EH (cell line): ENCODE data around the gene MANSC4.
"Not testable (repeated sequence)": the region's sequence is repeated elsewhere in the genome, so short reads cannot be mapped to it uniquely, and the experiment has no call there.

ENCODE experiments used
- DNase-seq: peaks from one replicate; pipeline ENCODE4 v3.0.0-alpha.2; 2015; ENCODE audit warnings: low read depth

MANSC4 gene

GRCh38 chr12:27751386-27752047 lies 28.5 kb downstream of the MANSC4 start:
- DNase-seq = no peak

- no peak for DNase-seq
Observed at GRCh38 chr12:27747111-27747820, 32.8 kb downstream of the MANSC4 start.

- DNase-seq = not testable (repeated sequence)
Observed at GRCh38 chr12:27745734-27746133, 34.3 kb downstream of the MANSC4 start.

DNA sequence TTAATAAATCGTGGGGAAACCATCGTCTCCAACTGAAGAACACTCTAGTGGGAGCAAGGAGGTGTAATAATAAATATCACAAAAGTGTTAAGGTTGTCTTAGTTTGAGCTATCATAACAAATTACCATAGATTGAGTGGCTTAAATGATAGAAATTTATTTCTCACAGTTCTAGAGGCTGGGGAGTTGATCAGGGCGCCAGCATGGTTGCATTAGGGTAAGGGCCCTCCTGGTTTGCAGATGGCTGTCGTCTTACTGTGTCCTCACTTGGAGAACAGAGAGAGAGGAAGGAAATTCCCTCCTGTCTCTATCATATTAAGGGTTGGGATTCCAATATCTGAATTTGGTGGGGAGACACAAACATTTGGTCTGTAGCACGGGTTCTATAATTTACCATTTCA lies 36.4 kb downstream of the MANSC4 start:
- no peak for DNase-seq

GRCh38 chr12:27734321-27734720 lies 45.7 kb downstream of the MANSC4 start:
- not testable (repeated sequence) for DNase-seq

GRCh38 chr12:27733791-27734190 lies 46.2 kb downstream of the MANSC4 start:
- no peak for DNase-seq

- peak; percentile 53 for DNase-seq
Observed at GRCh38 chr12:27733052-27733656, 46.9 kb downstream of the MANSC4 start.

DNA sequence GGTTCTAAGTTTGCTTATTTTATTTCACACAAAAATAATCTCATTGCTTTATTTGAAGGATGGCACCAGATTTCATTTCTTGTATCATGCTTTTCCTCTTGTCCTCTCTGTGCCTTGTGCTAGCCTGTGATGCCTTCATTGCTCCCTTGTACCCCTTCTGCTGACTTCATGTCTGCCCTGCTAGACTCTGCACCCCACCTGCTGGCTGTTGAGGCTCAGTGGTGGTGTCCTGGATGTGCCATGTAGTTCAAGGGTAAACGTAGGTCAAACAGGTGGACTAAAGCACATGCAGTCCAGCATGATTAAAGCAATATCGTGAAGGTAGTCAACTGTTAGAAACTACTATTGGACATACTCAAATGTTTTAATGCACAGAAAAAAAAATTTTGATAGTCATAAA lies 47.8 kb downstream of the MANSC4 start:
- DNase-seq = no peak

DNA sequence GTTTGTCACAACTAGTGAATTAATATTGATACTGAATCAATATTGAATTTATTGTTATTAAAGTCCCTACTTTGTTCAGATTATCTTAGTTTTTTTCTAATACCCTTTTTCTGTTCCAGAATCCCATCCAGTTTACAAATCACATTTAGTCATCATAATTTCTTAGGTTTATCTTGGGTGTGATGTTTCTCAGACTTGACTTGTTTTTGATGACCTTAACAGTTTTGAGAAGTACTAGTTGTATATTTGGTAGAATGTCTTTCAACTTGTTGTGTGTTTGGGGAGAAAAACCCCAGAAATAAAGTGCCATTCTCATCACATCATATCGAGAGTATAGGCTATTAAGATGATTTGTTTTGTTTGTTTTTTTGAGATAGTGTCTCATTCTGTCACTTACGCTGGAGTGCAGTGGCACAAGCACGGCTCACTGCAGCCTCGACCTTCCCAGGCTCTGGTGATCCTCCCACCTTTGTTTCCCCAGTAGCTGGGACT lies 49.9 kb downstream of the MANSC4 start:
- no peak for DNase-seq

- DNase-seq = no peak
Observed at GRCh38 chr12:27723212-27723611, 56.8 kb downstream of the MANSC4 start.
